Ectodermal cell (in vitro differentiated cells): ENCODE results near the gene CCDC106.

Experiments
- H3K27ac ChIP-seq: 2 replicates; pipeline ENCODE4 v1.7.0; 2013; ENCODE audit warnings: mild to moderate bottlenecking, low read depth, low read length; ENCODE audit not compliant: insufficient read depth, poor library complexity, severe bottlenecking
- H3K27me3 ChIP-seq: 2 replicates; pipeline ENCODE4 v1.7.0; 2013; ENCODE audit warnings: mild to moderate bottlenecking, low read length; ENCODE audit not compliant: insufficient read depth, control insufficient read depth, poor library complexity, severe bottlenecking
- H3K36me3 ChIP-seq: one replicate; pipeline ENCODE4 v1.7.0; 2013; ENCODE audit warnings: low read length; ENCODE audit not compliant: control insufficient read depth, insufficient read depth
- H3K4me1 ChIP-seq: one replicate; pipeline ENCODE4 v1.7.0; 2013; ENCODE audit warnings: low read length; ENCODE audit not compliant: control insufficient read depth, insufficient read depth
- H3K4me3 ChIP-seq: 2 replicates; pipeline ENCODE4 v1.7.0; 2013; ENCODE audit warnings: low read depth, low read length, control low read depth; ENCODE audit not compliant: insufficient read depth
- H3K9me3 ChIP-seq: 2 replicates; pipeline ENCODE4 v1.7.0; 2013; ENCODE audit warnings: mild to moderate bottlenecking, low read length, moderate library complexity; ENCODE audit not compliant: control insufficient read depth
- WGBS, 2 experiments: methylation state at CpG; one replicate each; pipeline ENCODE4 v1.1.7; 2013; ENCODE audit warnings: missing lambda C conversion rate in 2 of 2; 5-methylcytosine and 5-hydroxymethylcytosine counted together

CCDC106 gene

DNA sequence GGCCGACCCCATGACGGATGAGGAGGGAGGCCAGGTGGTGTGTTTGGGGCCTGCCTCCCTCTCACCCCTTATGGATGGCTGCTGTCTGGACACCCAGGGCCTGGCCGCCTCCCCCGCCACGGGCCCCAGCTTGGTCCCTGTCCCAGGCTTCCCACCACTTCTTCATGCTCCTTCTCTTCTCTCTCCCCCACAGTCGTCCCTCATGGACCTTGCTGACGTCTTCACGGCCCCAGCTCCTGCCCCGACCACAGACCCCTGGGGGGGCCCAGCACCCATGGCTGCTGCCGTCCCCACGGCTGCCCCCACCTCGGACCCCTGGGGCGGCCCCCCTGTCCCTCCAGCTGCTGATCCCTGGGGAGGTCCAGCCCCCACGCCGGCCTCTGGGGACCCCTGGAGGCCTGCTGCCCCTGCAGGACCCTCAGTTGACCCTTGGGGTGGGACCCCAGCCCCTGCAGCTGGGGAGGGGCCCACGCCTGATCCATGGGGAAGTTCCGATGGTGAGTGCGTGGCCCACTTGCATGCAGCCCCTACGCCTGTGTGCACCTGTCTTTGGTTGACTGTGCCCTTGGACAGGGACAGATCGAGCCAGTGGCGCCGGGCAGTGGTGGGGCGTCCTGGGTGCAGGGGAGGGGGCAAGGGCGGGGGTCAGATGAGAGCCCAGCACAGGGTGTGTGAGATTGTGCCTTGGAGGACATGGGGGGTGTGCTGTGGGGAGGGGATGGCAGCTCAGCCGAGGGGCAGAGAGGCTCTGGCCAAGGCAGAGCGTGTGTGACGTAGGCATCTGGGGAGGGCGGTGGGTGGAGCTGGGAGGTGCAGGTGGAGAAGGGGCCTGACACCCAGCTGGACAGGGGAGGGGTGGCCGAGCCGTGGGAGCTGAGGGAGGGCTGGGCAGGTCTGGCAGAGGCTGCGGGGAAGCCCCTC lies 43.8 kb downstream of the CCDC106 start:
- H3K36me3 ChIP-seq, result peaks cover 12% of the 10 kb centered on the region
- H3K4me3 ChIP-seq, result no peak overlapping the region
- no peaks in the 10 kb centered on the region for H3K4me1 ChIP-seq
- WGBS, 2 experiments, result 94 to 95% methylated on average over 31 of the region's 31 CpGs
- H3K27me3 ChIP-seq, result no peaks in the 10 kb centered on the region
- no peak overlapping the region for H3K27ac ChIP-seq
- no peaks in the 10 kb centered on the region for H3K9me3 ChIP-seq

DNA sequence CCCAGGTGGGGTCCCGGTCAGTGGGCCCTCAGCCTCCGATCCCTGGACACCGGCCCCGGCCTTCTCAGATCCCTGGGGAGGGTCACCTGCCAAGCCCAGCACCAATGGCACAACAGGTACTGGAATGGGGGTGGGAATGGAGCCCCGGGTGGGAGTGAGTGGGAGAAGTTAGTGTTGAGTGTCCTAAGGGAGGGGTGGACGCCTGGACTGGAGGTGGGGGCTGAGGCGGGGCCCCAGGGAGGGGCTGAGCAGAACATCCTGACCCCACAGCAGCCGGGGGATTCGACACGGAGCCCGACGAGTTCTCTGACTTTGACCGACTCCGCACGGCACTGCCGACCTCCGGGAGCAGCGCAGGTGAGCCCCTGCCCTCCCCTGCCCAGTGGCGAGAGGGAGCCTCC lies 44.7 kb downstream of the CCDC106 start:
- Histone ChIP-seq H3K27ac (no peak overlapping the region), H3K36me3 (peaks cover 12% of the 10 kb centered on the region), H3K9me3 (no peaks in the 10 kb centered on the region), H3K4me3 (no peak overlapping the region), H3K27me3 (no peaks in the 10 kb centered on the region), H3K4me1 (no peaks in the 10 kb centered on the region)
- 94 to 95% methylated on average over 19 of the region's 19 CpGs for WGBS, 2 experiments

DNA sequence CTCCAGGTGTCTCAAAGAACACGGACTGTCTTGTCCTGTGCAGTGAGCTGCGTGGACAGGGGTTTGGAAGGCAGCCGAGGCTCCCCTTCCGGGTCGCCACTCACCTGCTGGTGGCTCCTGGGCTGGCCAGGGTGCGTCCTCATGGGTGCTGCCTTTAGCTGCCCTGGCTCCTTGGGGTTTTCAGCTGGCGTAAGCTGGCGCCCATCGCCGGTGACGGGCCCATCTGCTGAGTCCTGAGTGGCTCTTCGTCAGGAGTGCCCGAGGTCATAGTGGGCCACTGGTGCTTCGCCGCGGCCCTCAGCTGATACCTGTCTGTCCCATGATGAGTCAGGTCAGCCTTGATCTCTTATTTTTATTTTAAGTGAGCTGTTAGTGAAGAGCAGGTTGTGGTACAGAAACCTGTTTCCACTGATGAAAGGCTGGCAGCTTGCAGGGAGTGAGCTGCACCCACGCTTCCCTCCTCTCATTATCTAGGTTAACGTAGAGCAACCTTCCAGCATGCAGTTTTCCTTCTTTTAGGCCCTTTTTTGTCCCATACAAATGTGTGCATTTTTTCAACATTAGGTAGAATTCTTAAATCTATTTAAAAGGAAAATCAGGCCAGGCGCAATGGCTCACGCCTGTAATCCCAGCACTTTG lies 45.4 kb downstream of the CCDC106 start:
- Histone ChIP-seq H3K4me1 (no peaks in the 10 kb centered on the region), H3K36me3 (peaks cover 12% of the 10 kb centered on the region), H3K27ac (no peak overlapping the region), H3K9me3 (no peaks in the 10 kb centered on the region), H3K4me3 (no peak overlapping the region), H3K27me3 (no peaks in the 10 kb centered on the region)
- 97% methylated on average over 20 of the region's 20 CpGs for WGBS, 2 experiments

DNA sequence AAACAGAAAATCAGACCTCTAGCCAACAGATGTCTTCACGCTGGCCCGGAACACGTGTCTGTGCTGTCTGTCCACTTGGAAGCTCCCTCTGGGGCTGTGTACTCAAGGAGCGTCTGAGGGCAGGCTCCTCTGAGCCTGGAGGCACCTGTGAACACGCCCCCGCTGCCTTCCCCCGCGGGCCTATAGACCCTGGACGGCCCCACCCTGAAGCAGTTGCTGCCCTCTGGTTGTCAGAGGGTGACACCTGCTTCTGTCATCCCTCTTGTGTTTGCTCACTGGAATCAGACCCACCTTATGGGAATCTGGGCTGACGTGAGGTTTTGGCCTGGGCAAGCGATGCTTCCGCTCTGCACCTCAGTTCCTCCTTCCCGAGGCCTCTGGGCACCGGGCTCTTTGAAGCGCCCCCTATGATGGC lies 46.2 kb downstream of the CCDC106 start:
- no peak overlapping the region for H3K27ac ChIP-seq
- no peaks in the 10 kb centered on the region for H3K9me3 ChIP-seq
- H3K27me3 ChIP-seq, result no peaks in the 10 kb centered on the region
- H3K4me3 ChIP-seq, result no peak overlapping the region
- 94% methylated on average over 15 of the region's 15 CpGs for WGBS, 2 experiments
- peaks cover 12% of the 10 kb centered on the region for H3K36me3 ChIP-seq
- no peaks in the 10 kb centered on the region for H3K4me1 ChIP-seq

DNA sequence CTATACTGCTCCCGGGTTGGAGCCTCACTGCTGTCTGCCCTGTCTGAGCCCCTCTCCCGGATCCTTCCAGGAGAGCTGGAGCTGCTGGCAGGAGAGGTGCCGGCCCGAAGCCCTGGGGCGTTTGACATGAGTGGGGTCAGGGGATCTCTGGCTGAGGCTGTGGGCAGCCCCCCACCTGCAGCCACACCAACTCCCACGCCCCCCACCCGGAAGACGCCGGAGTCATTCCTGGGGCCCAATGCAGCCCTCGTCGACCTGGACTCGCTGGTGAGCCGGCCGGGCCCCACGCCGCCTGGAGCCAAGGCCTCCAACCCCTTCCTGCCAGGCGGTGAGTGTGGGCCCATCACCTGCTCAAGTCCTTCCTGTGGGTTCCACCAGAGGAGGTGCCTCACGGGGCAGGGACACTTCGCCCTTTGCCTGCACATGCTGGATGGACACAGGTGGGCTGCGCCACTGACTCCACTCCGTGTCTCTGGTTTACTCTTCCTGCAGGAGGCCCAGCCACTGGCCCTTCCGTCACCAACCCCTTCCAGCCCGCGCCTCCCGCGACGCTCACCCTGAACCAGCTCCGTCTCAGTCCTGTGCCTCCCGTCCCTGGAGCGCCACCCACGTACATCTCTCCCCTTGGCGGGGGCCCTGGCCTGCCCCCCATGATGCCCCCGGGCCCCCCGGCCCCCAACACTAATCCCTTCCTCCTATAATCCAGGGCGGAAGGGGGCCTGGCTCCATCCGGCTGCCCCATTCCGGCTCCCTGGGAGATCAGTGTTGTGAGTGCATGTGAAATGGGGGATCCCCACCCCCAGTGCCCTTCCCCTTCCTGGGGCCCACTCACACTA lies 46.9 kb downstream of the CCDC106 start:
- no peaks in the 10 kb centered on the region for H3K4me1 ChIP-seq
- WGBS, 2 experiments, result 95 to 96% methylated on average over 32 to 35 of the region's 37 CpGs
- H3K27me3 ChIP-seq, result no peaks in the 10 kb centered on the region
- peaks cover 12% of the 10 kb centered on the region for H3K36me3 ChIP-seq
- no peak overlapping the region for H3K27ac ChIP-seq
- H3K4me3 ChIP-seq, result no peak overlapping the region
- H3K9me3 ChIP-seq, result no peaks in the 10 kb centered on the region

DNA sequence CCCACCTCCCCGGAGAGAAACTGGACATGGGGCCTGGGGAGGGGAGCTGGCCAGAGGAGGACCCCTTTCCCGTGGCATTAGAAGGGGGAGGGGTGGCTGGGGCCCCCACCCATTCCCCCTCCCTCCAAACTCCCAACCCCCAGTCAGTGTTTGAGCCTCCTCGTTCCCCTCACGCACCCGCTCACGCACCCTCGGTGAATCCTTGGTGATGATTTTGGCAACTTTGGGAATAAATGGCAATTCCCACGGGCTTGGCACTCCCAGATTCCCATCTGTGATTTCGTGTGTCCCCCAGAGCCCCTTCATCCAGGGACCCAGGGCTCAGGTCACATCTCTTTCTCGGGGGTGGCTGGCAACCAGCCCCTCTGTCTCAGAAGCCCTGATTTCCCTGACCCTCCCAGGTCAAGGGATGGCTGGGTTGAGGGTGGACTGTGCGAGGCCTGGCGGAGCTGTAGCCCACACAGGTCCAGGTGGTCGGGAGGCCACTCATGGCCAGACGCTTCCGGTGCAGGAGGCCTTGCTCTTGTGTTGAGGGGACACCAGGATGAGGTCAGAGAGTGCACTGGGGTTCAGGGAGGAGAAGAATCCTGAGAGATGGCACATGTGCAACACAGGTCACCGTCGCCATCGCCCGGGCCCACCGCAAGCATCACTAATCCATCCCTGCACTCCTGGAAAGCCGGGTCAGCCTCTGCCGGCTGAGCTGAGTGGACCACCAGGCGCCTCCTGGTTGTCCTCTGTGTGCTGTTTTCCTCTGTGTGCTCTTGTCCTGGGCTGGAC lies 47.7 kb downstream of the CCDC106 start:
- Histone ChIP-seq H3K27ac (no peak overlapping the region), H3K4me1 (no peaks in the 10 kb centered on the region), H3K36me3 (peaks cover 12% of the 10 kb centered on the region), H3K27me3 (no peaks in the 10 kb centered on the region), H3K4me3 (no peak overlapping the region), H3K9me3 (no peaks in the 10 kb centered on the region)
- WGBS, 2 experiments, result 96% methylated on average over 22 to 23 of the region's 23 CpGs

DNA sequence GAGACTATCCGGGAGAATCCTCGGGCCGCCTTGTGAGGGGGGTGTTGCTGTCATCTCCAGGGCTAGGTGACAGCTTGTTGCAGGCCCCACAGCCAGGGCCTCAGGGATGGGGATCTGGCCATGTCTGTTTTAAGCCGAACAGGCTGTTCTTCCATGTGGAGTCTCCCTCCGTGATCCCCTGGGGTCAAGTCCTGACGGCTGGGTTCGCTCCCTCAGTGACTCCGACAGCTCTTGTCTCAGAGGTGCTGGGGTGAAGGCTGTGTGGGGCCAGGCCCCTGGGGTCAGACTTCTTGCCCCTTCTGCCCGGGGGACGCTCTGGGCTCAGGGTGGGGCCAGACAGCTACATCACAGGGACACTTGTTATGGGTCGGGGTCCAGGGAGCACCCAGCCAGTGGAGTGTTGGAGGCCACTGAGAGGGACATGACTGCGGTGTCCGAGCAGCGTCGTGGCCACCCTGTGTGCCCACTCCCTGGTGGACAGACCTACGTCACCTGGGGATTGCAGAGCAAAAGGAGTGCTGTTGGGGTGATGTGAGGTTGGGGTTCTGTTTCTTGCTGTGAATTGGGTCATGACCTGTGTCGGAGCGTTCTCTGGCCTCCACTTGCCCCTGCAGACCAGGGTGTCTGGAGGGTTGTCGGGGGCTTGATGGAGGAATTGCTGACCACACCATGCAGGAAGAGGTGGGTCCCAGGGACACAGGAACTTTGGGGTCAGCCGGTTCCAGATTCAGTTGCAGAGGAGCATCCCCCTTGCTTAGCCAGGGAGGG lies 48.5 kb downstream of the CCDC106 start:
- Histone ChIP-seq H3K27me3 (no peaks in the 10 kb centered on the region), H3K9me3 (no peaks in the 10 kb centered on the region), H3K27ac (no peak overlapping the region), H3K4me3 (no peak overlapping the region), H3K36me3 (peaks cover 12% of the 10 kb centered on the region), H3K4me1 (no peaks in the 10 kb centered on the region)
- 95 to 97% methylated on average over 20 of the region's 20 CpGs for WGBS, 2 experiments

DNA sequence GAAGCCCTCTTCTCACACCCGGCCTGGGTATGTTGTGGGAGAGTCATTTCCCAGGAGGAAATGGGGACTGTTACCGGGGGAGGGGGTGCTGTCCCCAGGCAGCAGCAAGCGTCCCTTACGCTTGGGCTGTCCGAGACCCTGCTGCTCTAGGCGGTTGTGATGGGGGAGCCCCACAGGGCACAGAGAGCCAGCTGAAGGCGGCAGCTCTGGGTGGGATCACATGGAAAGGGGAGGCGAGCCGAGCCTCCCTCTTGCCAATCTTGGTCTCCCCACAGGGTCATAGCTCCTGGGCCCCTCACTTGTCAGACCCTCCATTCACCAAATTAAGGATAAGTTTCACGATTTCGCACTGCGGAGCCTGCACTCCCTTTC lies 49.0 kb downstream of the CCDC106 start:
- peaks cover 12% of the 10 kb centered on the region for H3K36me3 ChIP-seq
- no peaks in the 10 kb centered on the region for H3K4me1 ChIP-seq
- WGBS, 2 experiments, result 95% methylated on average over 12 of the region's 12 CpGs
- no peaks in the 10 kb centered on the region for H3K9me3 ChIP-seq
- no peaks in the 10 kb centered on the region for H3K27me3 ChIP-seq
- no peak overlapping the region for H3K4me3 ChIP-seq
- no peak overlapping the region for H3K27ac ChIP-seq

DNA sequence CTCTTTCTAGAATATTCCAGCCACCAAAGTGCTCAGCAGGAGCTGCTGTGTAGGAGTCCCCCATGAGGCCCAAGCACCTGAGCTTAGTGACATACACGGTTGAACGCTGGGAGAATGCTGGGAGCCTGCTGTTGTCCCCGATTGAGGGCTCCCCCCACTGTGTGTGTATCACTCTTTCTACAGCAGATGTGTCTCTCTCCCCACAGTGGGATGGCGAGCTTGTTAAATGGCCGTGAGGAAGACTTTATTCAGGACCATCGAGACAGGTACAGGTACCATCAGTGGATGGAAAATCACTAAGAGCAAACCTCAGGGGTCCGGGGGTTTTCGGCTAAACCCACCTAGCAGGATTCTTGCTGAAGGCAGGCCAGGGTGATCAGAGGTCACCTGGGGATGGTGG lies 49.7 kb downstream of the CCDC106 start:
- 93 to 95% methylated on average over 8 of the region's 8 CpGs for WGBS, 2 experiments
- no peak overlapping the region for H3K27ac ChIP-seq
- H3K27me3 ChIP-seq, result no peaks in the 10 kb centered on the region
- no peak overlapping the region for H3K4me3 ChIP-seq
- no peaks in the 10 kb centered on the region for H3K4me1 ChIP-seq
- H3K9me3 ChIP-seq, result no peaks in the 10 kb centered on the region
- peaks cover 12% of the 10 kb centered on the region for H3K36me3 ChIP-seq
